Smooth muscle cell (in vitro differentiated cells): Measurements from ENCODE around the gene SLC5A2. TPM values are rescaled to one million over a fixed set of nuclear protein-coding genes. Genes with fewer than 3 reads are reported as not detected.

Experiments
- DNase-seq: peaks from one replicate; lab custom pipeline; 2025; ENCODE audit not compliant: unreplicated experiment; lab: John Stamatoyannopoulos, UW
- H2AFZ ChIP-seq: fragments of 200-600 bp; sonication (generic); 2 replicates; pipeline ENCODE4 v1.6.0; 2016; ENCODE audit warnings: antibody characterized with exemption, low read depth, mild to moderate bottlenecking
- H3F3A ChIP-seq: fragments of 200-600 bp; sonication (generic); 2 replicates; pipeline ENCODE4 v1.6.0; 2017; ENCODE audit warnings: antibody characterized with exemption, low read depth
- H3K27ac ChIP-seq: fragments of 200-600 bp; sonication (generic); 2 replicates; pipeline ENCODE4 v1.5.1; 2016; ENCODE audit warnings: low read depth, mild to moderate bottlenecking
- H3K27me3 ChIP-seq: fragments of 200-600 bp; sonication (generic); 2 replicates; pipeline ENCODE4 v1.6.1; 2016; ENCODE audit warnings: low read depth, mild to moderate bottlenecking
- H3K36me3 ChIP-seq: fragments of 200-600 bp; sonication (generic); 2 replicates; pipeline ENCODE4 v1.5.1; 2016; ENCODE audit warnings: low read depth
- H3K4me1 ChIP-seq: fragments of 200-600 bp; sonication (generic); 2 replicates; pipeline ENCODE4 v1.5.1; 2016; ENCODE audit warnings: low read depth
- H3K4me2 ChIP-seq: fragments of 200-600 bp; sonication (generic); 2 replicates; pipeline ENCODE4 v1.6.0; 2016; ENCODE audit warnings: mild to moderate bottlenecking
- H3K4me3 ChIP-seq: fragments of 200-600 bp; sonication (generic); 2 replicates; pipeline ENCODE4 v1.5.1; 2016; ENCODE audit warnings: mild to moderate bottlenecking
- H3K79me2 ChIP-seq: fragments of 200-600 bp; sonication (generic); 2 replicates; pipeline ENCODE4 v1.6.0; 2016; ENCODE audit warnings: low read depth, mild to moderate bottlenecking
- H3K9ac ChIP-seq: fragments of 200-600 bp; sonication (generic); 2 replicates; pipeline ENCODE4 v1.6.0; 2016; ENCODE audit warnings: low read depth
- H3K9me3 ChIP-seq: fragments of 200-600 bp; sonication (generic); replicated peaks from 2 replicates; pipeline ENCODE4 v1.5.1; 2016; ENCODE audit warnings: low read depth
- H4K20me1 ChIP-seq: fragments of 200-600 bp; sonication (generic); 2 replicates; pipeline ENCODE4 v1.6.0; 2016; ENCODE audit warnings: low read depth
- WGBS: methylation state at CpG from one replicate; pipeline ENCODE4 v1.1.7; 2016; ENCODE audit warnings: low lambda C conversion rate; 5-methylcytosine and 5-hydroxymethylcytosine counted together
- polyA plus RNA-seq: library from polyadenylated mRNA; unstranded; fragments of >200 nt; fragmentation: Nextera tagmentation; extraction: Ambion mirVana; gene quantifications from 2 replicates; pipeline ENCODE4 v1.2.1, GENCODE V29; 2016
- total RNA-seq: library from RNA; depleted of rRNA; stranded (reverse); fragments of >200 nt; gene quantifications from 2 replicates; pipeline ENCODE4 v1.2.3, GENCODE V29; 2014
- TF ChIP-seq, protein P1 (sequence below): fragments of 200-600 bp; sonication (generic); IDR thresholded peaks from 2 replicates; pipeline ENCODE4 v1.5.1; 2017; ENCODE audit warnings: borderline replicate concordance, mild to moderate bottlenecking, antibody characterized with exemption; ENCODE audit not compliant: insufficient read depth, poor library complexity, severe bottlenecking

Gene SLC5A2
- total and polyA plus RNA-seq, 2 experiments from 2014 or later = 5.1 TPM; not detected in 1

DNA sequence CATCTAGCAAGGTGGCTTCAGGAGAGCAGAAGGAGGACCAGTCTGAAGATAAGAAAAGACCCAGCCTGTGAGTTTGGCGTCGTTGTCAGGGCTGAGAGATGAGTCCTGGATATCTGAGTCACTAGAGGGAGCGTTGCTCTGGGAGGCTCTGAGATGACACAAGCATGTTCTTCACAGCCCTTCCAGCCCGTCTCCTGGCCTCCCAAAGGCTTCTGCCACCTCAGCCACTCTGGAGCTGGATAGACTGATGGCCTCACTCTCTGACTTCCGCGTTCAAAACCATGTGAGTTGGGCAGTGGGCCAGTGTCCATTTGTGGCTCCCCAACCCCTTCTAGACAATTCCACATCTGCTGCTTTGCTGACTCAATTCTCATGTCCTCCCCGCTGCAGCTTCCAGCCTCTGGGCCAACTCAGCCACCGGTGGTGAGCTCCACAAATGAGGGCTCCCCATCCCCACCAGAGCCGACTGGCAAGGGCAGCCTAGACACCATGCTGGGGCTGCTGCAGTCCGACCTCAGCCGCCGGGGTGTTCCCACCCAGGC lies 8.7 kb upstream of the SLC5A2 start:
- H3K4me3 ChIP-seq = no peak overlapping the region
- peaks cover 8% of the 10 kb centered on the region for H3K4me1 ChIP-seq
- H3K4me2 ChIP-seq = no peak overlapping the region
- peaks cover 61% of the 10 kb centered on the region for H4K20me1 ChIP-seq
- WGBS = 70% methylated on average over 12 of the region's 12 CpGs
- H3K79me2 ChIP-seq = peaks cover 10% of the 10 kb centered on the region
- no peak overlapping the region for H3K9ac ChIP-seq
- H3F3A ChIP-seq = peaks cover 52% of the 10 kb centered on the region
- H3K27me3 ChIP-seq = no peaks in the 10 kb centered on the region
- peaks cover 6% of the 10 kb centered on the region for H3K36me3 ChIP-seq
- no peak for DNase-seq
- no peaks in the 10 kb centered on the region for H3K9me3 ChIP-seq
- peak overlapping the region; percentile 52 for H3K27ac ChIP-seq
- TF ChIP-seq, protein P1, sequence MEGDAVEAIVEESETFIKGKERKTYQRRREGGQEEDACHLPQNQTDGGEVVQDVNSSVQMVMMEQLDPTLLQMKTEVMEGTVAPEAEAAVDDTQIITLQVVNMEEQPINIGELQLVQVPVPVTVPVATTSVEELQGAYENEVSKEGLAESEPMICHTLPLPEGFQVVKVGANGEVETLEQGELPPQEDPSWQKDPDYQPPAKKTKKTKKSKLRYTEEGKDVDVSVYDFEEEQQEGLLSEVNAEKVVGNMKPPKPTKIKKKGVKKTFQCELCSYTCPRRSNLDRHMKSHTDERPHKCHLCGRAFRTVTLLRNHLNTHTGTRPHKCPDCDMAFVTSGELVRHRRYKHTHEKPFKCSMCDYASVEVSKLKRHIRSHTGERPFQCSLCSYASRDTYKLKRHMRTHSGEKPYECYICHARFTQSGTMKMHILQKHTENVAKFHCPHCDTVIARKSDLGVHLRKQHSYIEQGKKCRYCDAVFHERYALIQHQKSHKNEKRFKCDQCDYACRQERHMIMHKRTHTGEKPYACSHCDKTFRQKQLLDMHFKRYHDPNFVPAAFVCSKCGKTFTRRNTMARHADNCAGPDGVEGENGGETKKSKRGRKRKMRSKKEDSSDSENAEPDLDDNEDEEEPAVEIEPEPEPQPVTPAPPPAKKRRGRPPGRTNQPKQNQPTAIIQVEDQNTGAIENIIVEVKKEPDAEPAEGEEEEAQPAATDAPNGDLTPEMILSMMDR = no peak
- H2AFZ ChIP-seq = no peak overlapping the region

DNA sequence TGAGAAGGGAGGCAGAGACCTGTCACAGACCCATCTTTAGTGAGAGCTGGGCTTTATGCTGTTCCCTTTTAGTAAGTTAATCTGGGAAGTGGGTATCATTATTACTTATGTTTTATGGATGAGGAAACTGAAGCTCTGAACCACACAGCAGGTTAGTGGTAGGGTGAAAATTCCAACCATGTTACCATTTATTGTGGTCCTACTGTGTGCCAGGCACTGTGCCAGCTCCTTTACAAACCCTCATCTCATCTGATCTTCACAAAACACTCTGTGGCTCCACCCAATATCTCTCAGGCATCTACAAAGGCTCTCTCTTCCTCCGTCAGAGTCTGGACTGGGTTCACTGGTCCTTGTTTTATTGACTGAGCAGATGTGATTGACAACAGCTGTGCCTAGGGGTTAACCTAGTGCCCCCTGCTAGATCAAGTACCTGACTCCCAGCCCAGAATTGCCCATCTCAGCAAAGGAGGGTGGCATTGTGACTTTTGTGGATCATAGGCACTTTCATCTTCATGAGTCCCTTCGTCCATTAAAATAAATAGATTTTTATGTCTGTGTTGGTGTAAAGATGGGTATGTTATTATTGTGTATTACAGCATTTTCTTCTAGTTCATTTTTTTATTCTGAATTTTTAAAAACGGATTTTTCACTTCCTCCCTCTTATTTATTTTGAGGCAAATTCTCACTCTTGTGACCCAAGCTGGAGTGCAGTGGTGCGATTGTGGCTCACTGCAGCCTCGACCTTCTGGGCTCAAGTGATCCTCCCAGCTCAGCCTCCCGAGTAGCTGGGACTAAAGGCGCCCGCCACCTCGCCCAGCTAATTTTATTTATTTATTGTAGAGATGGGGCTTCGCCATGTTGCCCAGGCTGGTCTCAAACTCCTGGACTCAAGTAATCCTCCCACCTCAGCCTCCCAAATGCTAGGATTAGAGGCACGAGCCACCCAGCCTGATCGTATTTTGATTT lies 7.9 kb upstream of the SLC5A2 start:
- H3K79me2 ChIP-seq = peaks cover 10% of the 10 kb centered on the region
- peaks cover 62% of the 10 kb centered on the region for H4K20me1 ChIP-seq
- H3K4me2 ChIP-seq = no peak overlapping the region
- peaks cover 8% of the 10 kb centered on the region for H3K4me1 ChIP-seq
- WGBS = 93% methylated on average over 12 of the region's 12 CpGs
- H3K4me3 ChIP-seq = no peak overlapping the region
- H3K9ac ChIP-seq = no peak overlapping the region
- H2AFZ ChIP-seq = no peak overlapping the region
- TF ChIP-seq, protein P1 = no peak
- no peak for DNase-seq
- H3K27ac ChIP-seq = peak overlapping the region; percentile 52
- H3K36me3 ChIP-seq = peaks cover 6% of the 10 kb centered on the region
- H3K9me3 ChIP-seq = no peaks in the 10 kb centered on the region
- peaks cover 58% of the 10 kb centered on the region for H3F3A ChIP-seq
- no peaks in the 10 kb centered on the region for H3K27me3 ChIP-seq

DNA sequence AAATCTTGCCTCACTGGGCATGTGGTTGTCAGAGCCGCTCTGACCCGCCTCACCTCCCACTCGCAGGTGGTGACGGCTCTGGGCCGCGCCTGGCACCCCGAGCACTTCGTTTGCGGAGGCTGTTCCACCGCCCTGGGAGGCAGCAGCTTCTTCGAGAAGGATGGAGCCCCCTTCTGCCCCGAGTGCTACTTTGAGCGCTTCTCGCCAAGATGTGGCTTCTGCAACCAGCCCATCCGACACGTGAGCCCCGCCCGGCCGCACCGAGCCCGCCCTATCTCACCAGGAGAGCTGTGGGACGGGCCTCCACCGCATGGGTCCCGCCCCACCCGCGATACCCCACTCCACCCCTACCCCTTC lies 7.0 kb upstream of the SLC5A2 start:
- no peak for DNase-seq
- Histone ChIP-seq H3K27me3 (no peaks in the 10 kb centered on the region), H3K4me3 (no peak overlapping the region), H4K20me1 (peaks cover 62% of the 10 kb centered on the region), H3K9me3 (no peaks in the 10 kb centered on the region), H3K27ac (no peak overlapping the region), H3K79me2 (peaks cover 2% of the 10 kb centered on the region), H3K36me3 (peaks cover 6% of the 10 kb centered on the region), H3K4me2 (no peak overlapping the region), H3F3A (peaks cover 55% of the 10 kb centered on the region), H3K4me1 (peaks cover 5% of the 10 kb centered on the region), H3K9ac (no peak overlapping the region), H2AFZ (no peak overlapping the region)
- TF ChIP-seq, protein P1 = no peak
- 76% methylated on average over 15 of the region's 26 CpGs for WGBS
